ENCODE results near the gene ZNF497.
"Not testable (repeated sequence)": the region's sequence is repeated elsewhere in the genome, so short reads cannot be mapped to it uniquely, and the experiment has no call there.

The ZNF497 gene

GRCh38 chr19:58394821-58395219 lies 32.3 kb upstream of the ZNF497 start:
- DNase-seq (ENCODE audit: low read depth) = no peak

GRCh38 chr19:58393725-58394033 lies 31.1 kb upstream of the ZNF497 start:
- no peak for DNase-seq (ENCODE audit: low read depth)

- no peak for DNase-seq (ENCODE audit: low read depth)
Observed at GRCh38 chr19:58392945-58393724, 30.6 kb upstream of the ZNF497 start.

- no peak for DNase-seq (ENCODE audit: low read depth)
Observed at GRCh38 chr19:58388175-58388526, 25.6 kb upstream of the ZNF497 start.

GRCh38 chr19:58387338-58388174 lies 25.0 kb upstream of the ZNF497 start:
- DNase-seq (ENCODE audit: low read depth) = no peak

GRCh38 chr19:58386576-58387337 lies 24.2 kb upstream of the ZNF497 start, which contains the start of gene RPS5:
Gene RPS5 (plus strand): TSS chr19:58387269. CDS start chr19:58388138, 869 bp downstream.
- DNase-seq (ENCODE audit: low read depth) = peak; percentile 99

- no peak for DNase-seq (ENCODE audit: low read depth)
Observed at GRCh38 chr19:58385891-58386575, 23.5 kb upstream of the ZNF497 start.

GRCh38 chr19:58385313-58385890 lies 22.9 kb upstream of the ZNF497 start:
- DNase-seq (ENCODE audit: low read depth) = no peak

GRCh38 chr19:58382997-58383603 lies 20.5 kb upstream of the ZNF497 start:
- no peak for DNase-seq (ENCODE audit: low read depth)

- DNase-seq (ENCODE audit: low read depth) = no peak
Observed at GRCh38 chr19:58381460-58382212, 19.1 kb upstream of the ZNF497 start.

GRCh38 chr19:58380662-58381459 lies 18.3 kb upstream of the ZNF497 start, which contains the start of gene ZNF837:
Gene ZNF837 (minus strand): TSS chr19:58381030. CDS start chr19:58369332, 11,698 bp downstream.
- peak; percentile 100 for DNase-seq (ENCODE audit: low read depth)

GRCh38 chr19:58380037-58380661 lies 17.6 kb upstream of the ZNF497 start:
- no peak for DNase-seq (ENCODE audit: low read depth)

- no peak for DNase-seq (ENCODE audit: low read depth)
Observed at GRCh38 chr19:58379246-58379645, 16.7 kb upstream of the ZNF497 start.

- not testable (repeated sequence) for DNase-seq (ENCODE audit: low read depth)
Observed at GRCh38 chr19:58376724-58377123, 14.2 kb upstream of the ZNF497 start.

- no peak for DNase-seq (ENCODE audit: low read depth)
Observed at GRCh38 chr19:58374200-58374599, 11.6 kb upstream of the ZNF497 start.

GRCh38 chr19:58372311-58373133 lies 10.0 kb upstream of the ZNF497 start:
- DNase-seq (ENCODE audit: low read depth) = no peak

- no peak for DNase-seq (ENCODE audit: low read depth)
Observed at GRCh38 chr19:58368561-58369360, 6.2 kb upstream of the ZNF497 start.
